ENCODE measurements around the gene NR2C2.

DNA sequence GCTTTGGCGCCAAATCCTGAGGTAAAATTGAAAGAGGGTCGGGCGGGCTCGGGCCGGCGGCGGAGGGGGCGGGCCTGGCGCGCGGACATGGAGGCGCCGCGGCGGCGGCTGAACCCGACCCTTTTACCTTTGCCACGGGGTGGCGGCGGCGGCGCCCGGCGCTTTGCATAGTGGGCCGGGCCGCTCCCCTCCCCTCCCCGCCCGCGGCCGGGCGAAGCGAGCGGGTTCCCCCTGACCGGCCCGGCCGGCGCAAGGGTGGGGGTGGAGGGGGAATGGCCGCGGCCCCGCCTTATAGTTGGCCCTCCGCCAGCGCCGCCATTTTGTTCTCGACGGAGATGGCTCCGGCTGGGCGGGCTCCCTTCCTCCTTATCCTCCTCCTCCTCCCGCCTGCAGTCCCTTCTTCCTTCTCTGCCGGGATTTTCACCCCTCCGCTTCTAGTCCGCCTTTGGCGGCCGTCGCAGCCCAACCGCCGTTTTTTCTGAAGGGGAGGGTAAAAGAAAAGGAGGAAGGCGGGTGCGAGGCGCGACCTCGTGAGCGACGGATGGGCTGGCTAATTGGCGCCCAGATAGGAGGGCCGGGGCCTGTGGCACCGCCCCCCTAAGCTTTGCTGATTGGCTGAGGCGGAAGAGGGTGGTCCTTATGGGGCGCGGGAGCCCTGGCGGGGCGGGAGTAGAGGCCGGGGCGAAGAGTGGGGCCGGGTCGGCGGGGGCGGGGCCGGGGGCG is 664 bp downstream of the NR2C2 start:
- TF ChIP-seq CTCF (IDR thresholded peaks at IDR 0.05) (peak in 1 of 6 experiments; percentile 8), POLR2A (IDR thresholded peaks at IDR 0.05) (peak in 1 of 2 donors; percentile 14)
